GM20000 (cell line): Measurements from ENCODE around the gene HMGN1.

Experiments used
- DNase-seq: peaks from one replicate; pipeline ENCODE4 v3.0.0; 2012; ENCODE audit warnings: low spot score
- TF ChIP-seq, protein P1 (sequence below): IDR thresholded peaks from 2 replicates; pipeline ENCODE4 v1.5.1; 2012; ENCODE audit warnings: mild to moderate bottlenecking, control low read depth; ENCODE audit errors: extremely low read depth, missing control alignments

HMGN1 gene

DNA sequence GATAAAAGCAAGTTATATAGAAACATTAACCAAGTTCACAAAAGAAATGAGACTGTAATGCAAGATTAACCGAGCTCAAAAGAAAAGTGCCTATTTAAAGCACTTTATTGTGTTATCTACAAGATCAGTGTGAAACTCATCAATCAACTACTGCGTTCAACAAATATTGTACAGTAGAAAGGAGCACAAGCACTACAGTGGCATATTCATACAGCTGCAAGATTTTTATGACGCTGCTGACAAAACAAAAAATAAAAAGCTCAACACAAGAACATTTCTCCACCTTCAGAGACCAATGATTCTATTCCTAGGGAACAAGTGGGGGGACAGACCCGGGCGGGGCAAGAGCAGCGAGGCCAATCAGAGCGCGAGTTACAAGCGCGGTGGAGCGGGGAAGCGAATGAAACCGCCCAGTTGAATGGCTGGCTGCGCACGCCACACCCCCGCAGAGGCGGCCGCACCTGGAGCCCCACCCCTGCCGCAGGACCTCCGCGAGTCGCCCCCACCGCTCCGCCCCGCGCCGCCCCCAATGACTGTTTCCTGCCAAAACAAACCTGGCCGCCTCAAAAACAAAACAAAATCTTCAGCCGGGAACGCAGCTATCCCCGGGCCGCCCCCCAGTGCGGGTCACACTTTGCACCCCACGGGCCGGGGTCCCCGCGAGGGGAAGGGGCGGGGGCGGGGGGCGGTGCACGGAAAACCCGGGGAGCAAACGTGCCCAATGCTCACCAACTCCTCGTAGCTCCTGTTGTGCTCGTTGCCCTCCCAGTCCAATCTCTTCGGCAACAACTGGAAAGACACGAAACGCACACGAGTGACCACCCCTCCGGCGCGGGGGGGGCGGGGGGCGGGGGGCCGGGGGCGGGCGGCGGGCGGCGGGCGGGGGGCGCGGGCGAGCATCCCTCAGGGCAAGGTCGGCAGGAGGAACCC is 36.5 kb downstream of the HMGN1 start:
- TF ChIP-seq, protein P1, sequence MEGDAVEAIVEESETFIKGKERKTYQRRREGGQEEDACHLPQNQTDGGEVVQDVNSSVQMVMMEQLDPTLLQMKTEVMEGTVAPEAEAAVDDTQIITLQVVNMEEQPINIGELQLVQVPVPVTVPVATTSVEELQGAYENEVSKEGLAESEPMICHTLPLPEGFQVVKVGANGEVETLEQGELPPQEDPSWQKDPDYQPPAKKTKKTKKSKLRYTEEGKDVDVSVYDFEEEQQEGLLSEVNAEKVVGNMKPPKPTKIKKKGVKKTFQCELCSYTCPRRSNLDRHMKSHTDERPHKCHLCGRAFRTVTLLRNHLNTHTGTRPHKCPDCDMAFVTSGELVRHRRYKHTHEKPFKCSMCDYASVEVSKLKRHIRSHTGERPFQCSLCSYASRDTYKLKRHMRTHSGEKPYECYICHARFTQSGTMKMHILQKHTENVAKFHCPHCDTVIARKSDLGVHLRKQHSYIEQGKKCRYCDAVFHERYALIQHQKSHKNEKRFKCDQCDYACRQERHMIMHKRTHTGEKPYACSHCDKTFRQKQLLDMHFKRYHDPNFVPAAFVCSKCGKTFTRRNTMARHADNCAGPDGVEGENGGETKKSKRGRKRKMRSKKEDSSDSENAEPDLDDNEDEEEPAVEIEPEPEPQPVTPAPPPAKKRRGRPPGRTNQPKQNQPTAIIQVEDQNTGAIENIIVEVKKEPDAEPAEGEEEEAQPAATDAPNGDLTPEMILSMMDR = no peak
- peak; percentile 99 for DNase-seq

DNA sequence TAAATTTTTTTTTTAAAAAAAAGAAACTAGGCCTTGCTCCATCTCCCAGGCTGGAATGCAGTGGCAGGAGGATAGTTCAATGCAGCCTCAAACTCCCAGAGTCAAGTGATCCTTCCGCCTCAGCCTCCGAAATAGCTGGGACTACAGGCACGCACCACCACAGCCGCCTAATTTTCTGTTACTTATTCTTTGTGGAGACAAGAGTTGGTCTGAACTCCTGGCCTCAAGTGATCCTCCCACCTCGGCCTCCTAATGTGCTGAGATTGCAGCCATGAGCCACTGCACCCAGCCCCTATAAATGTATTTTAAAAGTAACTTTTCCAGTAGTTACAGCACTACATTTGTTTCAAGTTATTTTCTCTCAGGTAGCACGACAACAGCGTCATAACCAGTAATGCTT is 37.7 kb downstream of the HMGN1 start:
- TF ChIP-seq, protein P1 = no peak
- DNase-seq = no peak

DNA sequence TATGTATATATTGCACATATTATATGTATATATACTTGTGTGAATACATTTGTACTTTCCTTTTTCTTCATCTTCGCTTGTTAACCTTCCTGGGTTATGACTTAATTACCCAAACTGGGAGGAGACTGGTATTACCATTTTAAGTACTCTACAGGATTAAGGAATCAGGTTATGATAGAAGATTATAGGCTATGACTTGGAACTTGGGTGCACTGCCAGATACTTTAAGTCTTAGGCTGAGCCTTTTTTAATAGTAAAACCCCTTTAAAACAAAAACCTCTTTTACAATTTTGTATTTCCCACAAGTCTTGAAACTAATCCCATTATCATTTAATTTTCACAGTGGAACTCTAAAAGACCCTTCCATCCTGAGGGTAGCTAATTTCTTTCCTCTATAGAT is 41.4 kb downstream of the HMGN1 start:
- TF ChIP-seq, protein P1 = no peak
- no peak for DNase-seq

DNA sequence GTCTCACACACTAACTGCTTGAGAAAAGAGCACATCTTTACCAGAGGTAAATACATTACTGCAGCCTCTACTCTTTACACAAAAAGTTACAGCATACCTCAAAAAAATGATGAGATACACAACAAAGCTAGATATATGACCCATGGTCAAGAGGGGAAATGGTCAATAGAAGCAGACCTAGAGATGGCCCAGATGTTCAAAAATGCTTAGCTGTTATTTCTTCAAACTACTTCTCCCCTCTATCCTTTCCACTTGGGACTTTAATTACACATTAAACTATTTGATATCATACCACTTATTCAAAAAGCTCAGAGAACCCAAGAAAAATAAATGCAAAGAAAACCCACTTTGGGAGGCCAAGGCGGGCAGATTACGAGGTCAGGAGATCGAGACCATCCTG is 48.3 kb downstream of the HMGN1 start:
- TF ChIP-seq, protein P1 = no peak
- DNase-seq = no peak

DNA sequence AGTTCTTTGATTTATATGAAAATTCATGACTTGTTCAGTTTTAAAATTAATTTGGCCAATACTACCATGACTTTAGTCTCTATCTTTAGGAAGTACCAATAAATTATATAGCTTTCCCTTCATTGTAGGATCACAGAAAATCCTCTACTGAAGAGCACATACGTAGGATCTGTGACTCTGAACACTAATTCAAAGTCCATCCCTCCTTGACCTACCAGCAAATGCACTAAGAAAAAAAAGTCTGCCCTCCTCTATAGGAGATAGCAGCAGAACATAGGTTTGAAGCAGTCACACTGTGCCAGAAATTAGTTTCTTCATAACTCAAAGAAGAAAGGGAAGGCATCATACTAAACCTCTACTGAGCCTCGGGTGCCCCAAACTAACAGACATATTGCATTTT is 52.0 kb downstream of the HMGN1 start:
- DNase-seq = no peak
- TF ChIP-seq, protein P1 = no peak
